Activated T-helper 1 cell treated with Interleukin-2 at 50 U/mL for 16 hours (primary cell): ENCODE results near the gene DCDC2B.
"Not testable (repeated sequence)": the region's sequence is repeated elsewhere in the genome, so short reads cannot be mapped to it uniquely, and the experiment has no call there.

Source experiments
- DNase-seq: peaks from one replicate; pipeline ENCODE4 v3.0.0-alpha.2; 2020; ENCODE audit warnings: low read depth

DCDC2B gene

DNA sequence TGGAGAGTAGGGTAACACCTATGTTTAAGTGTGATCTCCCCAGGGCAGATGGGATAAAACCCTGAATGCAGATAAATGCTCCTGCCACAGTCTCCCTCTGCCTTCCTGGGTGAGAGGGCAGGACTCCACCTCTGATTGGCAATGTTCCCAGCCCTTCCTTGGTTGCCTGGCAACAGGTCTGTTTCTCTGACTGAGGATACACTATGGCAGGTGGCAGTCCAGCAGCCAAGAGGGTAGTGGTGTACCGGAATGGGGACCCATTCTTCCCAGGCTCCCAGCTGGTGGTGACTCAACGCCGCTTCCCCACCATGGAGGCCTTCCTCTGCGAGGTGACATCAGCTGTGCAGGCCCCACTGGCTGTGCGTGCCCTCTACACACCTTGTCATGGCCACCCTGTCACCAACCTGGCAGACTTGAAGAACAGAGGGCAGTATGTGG lies at the start of gene DCDC2B:
TSS of gene DCDC2B (plus strand) at position 199 of the 438 bp plus-strand sequence. CDS start at position 204, 5 bp downstream.
- no peak for DNase-seq

DNA sequence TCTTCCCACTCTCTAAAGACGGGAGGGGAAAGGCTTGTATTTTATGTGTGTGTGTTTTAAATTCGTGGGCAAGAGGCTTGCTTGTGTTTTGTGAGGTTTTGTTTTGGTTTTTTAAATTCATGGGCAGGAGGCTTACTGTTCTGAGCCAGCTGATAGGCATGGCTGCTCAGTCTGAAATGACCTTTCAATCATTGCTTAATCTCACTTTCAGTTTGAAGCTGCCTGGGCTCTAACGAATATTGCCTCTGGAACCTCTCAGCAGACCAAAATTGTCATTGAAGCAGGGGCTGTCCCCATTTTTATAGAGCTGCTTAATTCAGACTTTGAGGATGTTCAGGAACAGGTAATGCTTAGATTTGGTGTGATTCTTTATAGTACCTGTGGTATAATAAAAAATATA lies 49.7 kb upstream of the DCDC2B start:
- no peak for DNase-seq

- no peak for DNase-seq
Observed at GRCh38 chr1:32163405-32163804, 45.5 kb upstream of the DCDC2B start.

DNA sequence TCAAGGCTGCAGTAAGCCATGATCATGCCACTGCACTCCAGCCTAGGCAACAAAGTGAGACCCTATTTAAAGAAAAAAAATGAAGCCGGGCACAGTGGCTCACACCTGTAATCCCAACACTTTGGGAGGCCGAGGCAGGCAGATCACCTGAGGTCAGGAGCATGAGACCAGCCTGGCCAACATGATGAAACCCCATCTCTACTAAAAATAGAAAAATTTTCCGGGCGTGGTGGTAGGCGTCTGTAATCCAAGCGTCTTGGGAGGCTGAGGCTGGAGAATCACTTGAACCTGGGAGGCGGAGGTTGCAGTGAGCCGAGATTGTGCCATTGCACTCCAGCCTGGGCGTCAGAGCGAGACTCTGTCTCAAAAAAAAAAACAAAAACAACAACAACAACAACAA lies 43.3 kb upstream of the DCDC2B start:
- DNase-seq = not testable (repeated sequence)

DNA sequence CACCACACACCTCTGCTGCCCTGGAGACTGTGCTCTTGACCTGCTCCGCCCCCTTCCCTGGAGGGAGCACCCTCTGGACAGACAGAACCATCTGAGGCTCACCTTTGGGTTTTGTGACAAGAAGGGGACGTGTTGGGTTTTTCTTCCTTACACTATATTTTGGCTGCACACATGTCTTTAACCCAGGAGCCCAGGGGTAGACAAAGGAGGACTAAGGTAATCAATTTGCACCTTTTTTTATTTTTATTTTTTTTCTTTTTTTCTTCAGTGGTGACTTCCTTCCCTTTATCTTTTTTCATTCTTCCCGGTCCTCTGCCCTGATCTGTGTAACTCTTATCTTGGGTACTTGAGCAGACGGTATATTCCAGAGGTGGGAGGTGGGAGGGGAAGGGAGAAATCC lies 37.9 kb upstream of the DCDC2B start:
- no peak for DNase-seq

DNA sequence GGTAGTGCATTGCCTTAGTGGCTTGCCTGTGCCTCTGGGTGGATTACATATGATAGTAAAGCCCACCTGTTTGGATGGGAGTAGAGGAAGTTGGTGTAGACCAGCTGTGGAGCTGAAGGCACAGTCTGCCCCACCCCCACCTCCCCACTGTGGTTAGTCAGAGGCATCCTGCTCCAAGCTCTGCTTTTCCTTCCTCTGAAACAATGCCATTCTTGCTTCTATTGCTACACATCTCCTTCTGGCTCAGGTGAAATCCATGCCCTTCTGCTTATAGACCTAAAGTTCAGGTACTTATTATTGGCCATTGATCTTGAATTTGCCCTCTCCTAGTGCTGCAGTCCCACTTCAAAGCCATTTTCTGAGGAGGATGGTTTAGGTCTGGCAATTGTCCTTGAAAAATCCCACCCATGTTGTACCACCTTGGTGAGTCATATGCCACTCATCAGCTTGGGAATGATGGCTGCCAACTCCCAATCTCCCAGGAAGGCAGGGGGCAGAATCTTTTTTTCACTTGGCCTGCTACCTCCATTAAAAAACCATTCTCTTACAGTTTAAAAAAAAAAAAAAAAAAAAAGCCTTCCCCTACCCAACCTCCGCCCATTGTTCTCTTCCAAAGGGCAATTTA lies 36.2 kb upstream of the DCDC2B start:
- no peak for DNase-seq

DNA sequence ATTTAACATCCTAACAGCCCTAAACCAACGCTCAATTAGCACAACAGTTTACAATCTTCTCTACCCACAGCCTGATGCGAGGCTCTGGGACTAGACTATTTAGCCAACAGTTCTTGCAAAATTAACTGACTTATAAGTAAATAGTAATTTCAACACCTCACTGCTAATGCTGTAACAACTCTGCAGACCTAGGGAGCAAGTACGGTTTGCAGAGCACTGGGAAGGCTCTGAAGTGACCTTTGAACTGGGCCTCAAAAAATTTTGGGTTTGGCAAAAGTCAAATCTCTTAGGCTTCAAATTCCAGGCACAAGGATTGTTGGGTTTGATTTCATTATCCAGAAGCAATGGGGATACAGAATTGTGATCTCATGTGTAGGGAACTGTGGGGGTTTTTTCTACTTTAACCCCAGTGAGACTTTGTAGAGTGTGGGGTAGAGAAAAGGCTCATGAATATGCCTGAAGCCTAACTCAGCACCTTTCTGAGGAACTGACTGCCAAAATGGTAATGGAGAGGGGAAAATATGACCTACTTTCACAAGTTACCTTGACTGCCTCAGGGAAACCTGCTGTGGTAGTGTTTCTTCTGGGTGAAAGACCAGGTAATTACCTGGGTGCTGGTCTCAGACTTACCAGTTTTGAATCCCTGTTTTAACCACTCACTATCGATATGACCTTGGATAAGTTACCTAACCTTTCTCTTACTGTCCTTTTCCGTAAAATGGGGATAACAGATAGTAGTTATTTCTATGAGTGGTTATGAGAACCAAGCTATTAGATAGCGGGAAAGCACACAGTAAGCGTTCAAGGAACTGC lies 30.3 kb upstream of the DCDC2B start:
- DNase-seq = no peak

- no peak for DNase-seq
Observed at GRCh38 chr1:32179193-32179442, 29.8 kb upstream of the DCDC2B start.

GRCh38 chr1:32179443-32180185 lies 29.3 kb upstream of the DCDC2B start, which contains the start of gene TXLNA:
TXLNA (plus strand) TSS chr1:32179675; CDS start chr1:32180346, 671 bp downstream.
- DNase-seq = peak; percentile 81

DNA sequence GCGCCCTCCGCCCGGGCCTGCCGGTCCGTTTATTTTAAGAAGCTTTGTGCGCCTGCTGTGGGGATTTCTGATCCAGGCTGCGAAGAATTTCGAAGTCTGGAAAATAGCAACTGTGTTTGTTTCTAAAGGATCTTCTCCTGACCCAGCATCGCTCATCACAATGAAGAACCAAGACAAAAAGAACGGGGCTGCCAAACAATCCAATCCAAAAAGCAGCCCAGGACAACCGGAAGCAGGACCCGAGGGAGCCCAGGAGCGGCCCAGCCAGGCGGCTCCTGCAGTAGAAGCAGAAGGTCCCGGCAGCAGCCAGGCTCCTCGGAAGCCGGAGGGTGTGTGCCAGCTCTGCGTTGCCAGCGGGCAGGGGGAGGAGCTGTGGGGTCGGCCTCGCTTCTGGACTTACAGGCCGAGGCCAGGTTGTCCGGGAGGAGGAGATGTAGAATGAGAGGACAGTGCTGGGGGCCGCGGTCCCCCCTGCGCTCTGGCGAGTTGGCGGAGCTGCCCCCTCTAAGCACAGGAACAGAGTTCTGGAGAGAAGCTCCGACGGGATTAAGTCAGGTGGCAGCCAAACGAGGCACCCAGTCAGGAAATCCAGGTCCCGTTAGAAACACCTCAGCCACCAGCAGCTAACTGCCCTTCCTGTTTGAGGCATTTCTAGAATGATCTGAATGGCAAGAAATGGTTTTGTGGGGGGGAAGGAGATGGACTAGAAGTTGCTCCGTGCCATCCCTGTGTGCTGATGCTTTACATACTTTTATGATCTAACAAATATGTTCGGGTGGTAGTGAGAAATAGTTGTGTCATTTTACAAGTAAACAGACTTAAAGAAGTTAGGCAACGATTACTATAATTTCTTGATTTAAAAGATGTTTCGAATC lies 28.5 kb upstream of the DCDC2B start:
- no peak for DNase-seq

- no peak for DNase-seq
Observed at GRCh38 chr1:32181065-32181464, 27.8 kb upstream of the DCDC2B start.

- DNase-seq = no peak
Observed at GRCh38 chr1:32181563-32181962, 27.3 kb upstream of the DCDC2B start.

- no peak for DNase-seq
Observed at GRCh38 chr1:32182060-32182459, 26.8 kb upstream of the DCDC2B start.

DNA sequence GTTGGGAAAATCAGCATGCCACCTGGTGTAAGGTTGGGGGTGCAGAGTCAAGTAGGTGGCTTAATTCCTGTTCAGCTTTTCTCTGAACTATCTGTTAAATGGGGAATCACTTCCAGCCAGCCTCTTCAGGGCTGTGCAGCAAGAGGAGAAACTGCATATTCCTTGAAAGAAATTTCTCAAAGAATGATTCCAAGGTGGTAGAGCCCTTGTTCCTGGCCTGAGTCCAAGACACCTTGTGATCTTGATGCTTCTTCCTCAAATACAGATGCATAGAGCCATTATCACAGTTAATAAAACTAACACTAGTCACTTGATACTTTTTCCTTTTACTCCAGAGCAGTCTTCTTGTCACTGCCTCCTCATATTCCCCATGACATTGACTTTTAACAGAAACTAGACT lies 24.2 kb upstream of the DCDC2B start:
- no peak for DNase-seq

DNA sequence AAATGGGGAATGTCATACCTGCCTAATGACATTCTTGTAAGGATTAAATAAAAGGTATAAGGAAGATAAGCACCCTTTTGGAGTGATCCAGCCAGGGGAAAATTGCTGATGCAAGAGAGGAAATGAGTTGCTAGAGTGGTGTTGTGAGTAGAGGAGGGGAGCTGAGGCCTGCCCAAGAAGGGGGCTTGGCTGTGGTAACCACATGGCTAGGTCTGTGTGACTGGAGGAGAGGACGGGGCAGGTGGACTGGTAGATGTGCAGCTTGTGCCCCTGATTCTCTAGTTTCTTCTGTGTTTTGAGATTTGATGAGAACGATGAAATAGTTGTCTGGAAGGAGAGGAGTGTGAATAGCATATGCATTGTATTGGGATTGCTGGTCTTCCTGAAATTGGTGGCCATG lies 22.8 kb upstream of the DCDC2B start:
- no peak for DNase-seq

- DNase-seq = no peak
Observed at GRCh38 chr1:32186491-32186890, 22.4 kb upstream of the DCDC2B start.

- DNase-seq = no peak
Observed at GRCh38 chr1:32187850-32188249, 21.0 kb upstream of the DCDC2B start.

DNA sequence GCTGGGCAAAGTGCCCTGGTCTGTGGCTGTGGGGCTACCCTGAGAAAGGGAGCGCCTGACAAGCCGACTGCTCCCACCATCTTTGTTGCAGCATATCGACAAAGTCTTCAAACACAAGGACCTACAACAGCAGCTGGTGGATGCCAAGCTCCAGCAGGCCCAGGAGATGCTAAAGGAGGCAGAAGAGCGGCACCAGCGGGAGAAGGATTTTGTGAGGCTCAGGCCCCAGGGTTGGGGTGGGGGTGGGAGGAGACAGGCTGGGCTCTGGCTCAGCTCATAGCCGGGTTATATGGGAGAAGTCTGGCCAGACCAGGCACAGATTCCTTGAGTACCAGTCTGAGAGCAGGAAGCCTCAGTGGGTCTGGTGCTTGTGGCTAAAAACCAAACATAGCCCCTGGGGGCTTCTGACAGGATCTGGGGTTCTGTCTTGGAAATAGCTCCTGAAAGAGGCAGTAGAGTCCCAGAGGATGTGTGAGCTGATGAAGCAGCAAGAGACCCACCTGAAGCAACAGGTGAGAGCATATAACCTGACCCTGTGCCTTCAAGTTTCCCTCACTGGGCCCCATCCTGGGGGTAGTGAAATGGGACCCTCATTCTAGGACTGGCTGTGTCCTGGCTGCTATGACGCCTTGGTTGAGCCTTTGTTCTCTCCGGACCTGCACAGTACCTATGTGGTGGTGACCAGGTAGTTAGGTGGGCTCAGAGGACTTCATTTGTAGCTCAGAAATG lies 16.5 kb upstream of the DCDC2B start:
- DNase-seq = no peak

DNA sequence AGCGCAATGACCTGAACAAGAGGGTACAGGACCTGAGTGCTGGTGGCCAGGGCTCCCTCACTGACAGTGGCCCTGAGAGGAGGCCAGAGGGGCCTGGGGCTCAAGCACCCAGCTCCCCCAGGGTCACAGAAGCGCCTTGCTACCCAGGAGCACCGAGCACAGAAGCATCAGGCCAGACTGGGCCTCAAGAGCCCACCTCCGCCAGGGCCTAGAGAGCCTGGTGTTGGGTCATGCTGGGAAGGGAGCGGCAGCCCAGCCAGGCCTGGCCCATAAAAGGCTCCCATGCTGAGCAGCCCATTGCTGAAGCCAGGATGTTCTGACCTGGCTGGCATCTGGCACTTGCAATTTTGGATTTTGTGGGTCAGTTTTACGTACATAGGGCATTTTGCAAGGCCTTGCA lies 13.9 kb upstream of the DCDC2B start:
- no peak for DNase-seq

- no peak for DNase-seq
Observed at GRCh38 chr1:32195531-32195930, 13.4 kb upstream of the DCDC2B start.
